Liver (tissue), 9 donors: Measurements from ENCODE around the gene TBX6. TPM values are rescaled to one million over a fixed set of nuclear protein-coding genes. Genes with fewer than 3 reads are reported as not detected.

Experiments used
- DNase-seq: peaks from one replicate; pipeline ENCODE4 v3.0.0-alpha.2; 2017; ENCODE audit warnings: low spot score
- H3K27ac ChIP-seq, 2 donors: one replicate each; pipeline ENCODE4 v1.7.0; 2013; ENCODE audit warnings: inconsistent platforms in 2 of 2, low read length in 2 of 2, control low read depth in 1 of 2, low read depth in 1 of 2, mild to moderate bottlenecking in 1 of 2
- H3K27me3 ChIP-seq, 4 donors: one replicate each; pipeline versions ENCODE4 v1.6.1 to v1.7.0; 2013; ENCODE audit warnings: low read length in 3 of 4, inconsistent platforms in 1 of 4, mild to moderate bottlenecking in 1 of 4, moderate library complexity in 1 of 4; ENCODE audit not compliant: control insufficient read depth in 4 of 4, insufficient read depth in 4 of 4
- H3K36me3 ChIP-seq, 4 donors: one replicate each; pipeline versions ENCODE4 v1.6.1 to v1.7.0; 2013; ENCODE audit warnings: low read length in 3 of 4, mild to moderate bottlenecking in 3 of 4, low read depth in 1 of 4, moderate library complexity in 1 of 4; ENCODE audit not compliant: control insufficient read depth in 4 of 4, insufficient read depth in 3 of 4
- H3K4me1 ChIP-seq, 4 donors: one replicate each; pipeline versions ENCODE4 v1.6.1 to v1.7.0; 2013; ENCODE audit warnings: low read length in 3 of 4, mild to moderate bottlenecking in 3 of 4, moderate library complexity in 1 of 4; ENCODE audit not compliant: control insufficient read depth in 4 of 4, insufficient read depth in 4 of 4
- H3K4me3 ChIP-seq, 3 donors: one replicate each; pipeline versions ENCODE4 v1.6.1 to v1.7.0; 2013; ENCODE audit warnings: low read length in 3 of 3, control low read depth in 1 of 3, low read depth in 1 of 3, mild to moderate bottlenecking in 1 of 3
- H3K9ac ChIP-seq, 2 donors: one replicate each; pipeline ENCODE4 v1.7.0; 2013; ENCODE audit warnings: low read length in 2 of 2, mild to moderate bottlenecking in 2 of 2, moderate library complexity in 2 of 2, control low read depth in 1 of 2, low read depth in 1 of 2
- H3K9me3 ChIP-seq, 4 donors: one replicate each; pipeline versions ENCODE4 v1.6.1 to v1.7.0; 2013; ENCODE audit warnings: low read length in 3 of 4; ENCODE audit not compliant: control insufficient read depth in 4 of 4
- EGR1 ChIP-seq, 2 donors: IDR thresholded peaks; 2 replicates each; pipeline ENCODE4 v1.6.1; 2016 to 2018; ENCODE audit warnings: antibody characterized with exemption in 2 of 2, low read depth in 2 of 2
- FOXA1 ChIP-seq: IDR thresholded peaks from 2 replicates; pipeline ENCODE4 v1.6.1; 2016; ENCODE audit warnings: antibody characterized with exemption
- FOXA2 ChIP-seq: IDR thresholded peaks from 2 replicates; pipeline ENCODE4 v1.6.1; 2016; ENCODE audit warnings: antibody characterized with exemption
- GABPA ChIP-seq, 2 donors: IDR thresholded peaks in 1 of 2; conservative IDR thresholded peaks in 1 of 2; 2 replicates each; pipeline ENCODE4 v1.6.1; 2016; ENCODE audit warnings: antibody characterized with exemption in 2 of 2, mild to moderate bottlenecking in 1 of 2, moderate library complexity in 1 of 2
- HNF4A ChIP-seq, 2 donors: conservative IDR thresholded peaks; 2 replicates each; pipeline ENCODE4 v1.6.1; 2016; ENCODE audit warnings: antibody characterized with exemption in 2 of 2, mild to moderate bottlenecking in 2 of 2
- HNF4G ChIP-seq: IDR thresholded peaks from 2 replicates; pipeline ENCODE4 v1.6.1; 2016; ENCODE audit warnings: antibody characterized with exemption
- JUND ChIP-seq, 2 donors: IDR thresholded peaks; 2 replicates each; pipeline ENCODE4 v1.6.1; 2016; ENCODE audit warnings: antibody characterized with exemption in 2 of 2
- NR2F2 ChIP-seq: IDR thresholded peaks from 2 replicates; pipeline ENCODE4 v1.6.1; 2016; ENCODE audit warnings: antibody characterized with exemption
- RXRA ChIP-seq, 2 donors: IDR thresholded peaks; 2 replicates each; pipeline ENCODE4 v1.6.1; 2017 to 2018; ENCODE audit warnings: antibody characterized with exemption in 2 of 2, mild to moderate bottlenecking in 1 of 2
- SP1 ChIP-seq: IDR thresholded peaks from 2 replicates; pipeline ENCODE4 v1.6.1; 2018; ENCODE audit warnings: antibody characterized with exemption, mild to moderate bottlenecking
- TAF1 ChIP-seq: conservative IDR thresholded peaks from 2 replicates; pipeline ENCODE4 v1.6.1; 2016; ENCODE audit warnings: antibody characterized with exemption, mild to moderate bottlenecking
- YY1 ChIP-seq: IDR thresholded peaks from 2 replicates; pipeline ENCODE4 v1.6.1; 2016; ENCODE audit warnings: antibody characterized with exemption, mild to moderate bottlenecking
- WGBS: extraction: QIAGEN DNeasy Blood & Tissue Kit; methylation state at CpG from one replicate; pipeline ENCODE4 v1.1.7; 2013; 5-methylcytosine and 5-hydroxymethylcytosine counted together
- polyA plus RNA-seq, 2 donors: library from polyadenylated mRNA; stranded (reverse) in 1 of 2; unstranded in 1 of 2; fragments of 200-250 nt in 1 of 2; fragments of >200 nt in 1 of 2; fragmentation: Nextera tagmentation in 1 of 2; extraction: Ambion mirVana in 1 of 2; gene quantifications; one replicate each; pipeline versions ENCODE4 v1.2.1 to v1.2.3, GENCODE V29; 2013 to 2015
- total RNA-seq, 2 donors: library from RNA; depleted of rRNA; stranded (reverse); fragments of >200 nt; gene quantifications; one replicate each; pipeline ENCODE4 v1.2.3, GENCODE V29; 2014
- TF ChIP-seq, protein P1 (sequence below): fragments of 150-350 bp; IDR thresholded peaks from 2 replicates; pipeline ENCODE4 v1.5.1; 2017; ENCODE audit warnings: improper control_type of control experiment, low read depth, low read length; ENCODE audit not compliant: missing input control
- TF ChIP-seq, protein P2 (sequence below): IDR thresholded peaks from 2 replicates; pipeline ENCODE4 v1.6.1; 2016; ENCODE audit warnings: antibody characterized with exemption, mild to moderate bottlenecking
- TF ChIP-seq, protein P3 (sequence below): IDR thresholded peaks from 2 replicates; pipeline ENCODE4 v1.6.1; 2016; ENCODE audit warnings: antibody characterized with exemption
- TF ChIP-seq, protein P4 (sequence below): IDR thresholded peaks from 2 replicates; pipeline ENCODE4 v1.6.1; 2016; ENCODE audit warnings: antibody characterized with exemption
- TF ChIP-seq, protein P5 (sequence below): IDR thresholded peaks from 2 replicates; pipeline ENCODE4 v1.6.1; 2016; ENCODE audit warnings: antibody characterized with exemption
- donor health status: healthy.
- donor health status: healthy.
- donor health status: healthy.
- donor health status: healthy.
- donor health status: healthy.

Gene TBX6
- total and polyA plus RNA-seq, 4 donors = 0.09 to 0.26 (median 0.18) TPM

DNA sequence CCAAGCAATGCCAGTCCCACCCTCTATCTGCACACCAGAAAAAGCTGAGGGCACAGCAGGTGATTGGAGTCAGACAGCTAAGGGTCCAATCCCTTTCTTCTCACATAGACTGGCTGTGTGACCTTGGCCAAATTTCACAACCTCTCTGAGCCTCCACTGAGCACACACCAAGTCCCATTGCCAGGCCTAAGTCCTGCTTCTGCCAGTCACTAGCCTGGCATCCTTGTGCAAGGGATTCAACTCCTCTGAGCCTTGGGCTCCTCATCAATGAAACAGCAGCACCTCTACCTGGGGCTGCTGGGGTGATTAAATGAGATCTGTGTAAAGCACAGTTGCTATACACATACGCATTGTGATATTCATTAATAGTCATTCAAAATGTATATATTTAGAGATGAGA lies 45.1 kb downstream of the TBX6 start:
- Histone ChIP-seq H3K27ac (no peak overlapping the region), H3K4me1 (no peaks in the 10 kb centered on the region), H3K27me3 (no peaks in the 10 kb centered on the region), H3K4me3 (no peak overlapping the region), H3K9me3 (no peaks in the 10 kb centered on the region), H3K9ac (no peak overlapping the region), H3K36me3 (no peaks in the 10 kb centered on the region)
- no peak for DNase-seq
- TF ChIP-seq, protein P1, sequence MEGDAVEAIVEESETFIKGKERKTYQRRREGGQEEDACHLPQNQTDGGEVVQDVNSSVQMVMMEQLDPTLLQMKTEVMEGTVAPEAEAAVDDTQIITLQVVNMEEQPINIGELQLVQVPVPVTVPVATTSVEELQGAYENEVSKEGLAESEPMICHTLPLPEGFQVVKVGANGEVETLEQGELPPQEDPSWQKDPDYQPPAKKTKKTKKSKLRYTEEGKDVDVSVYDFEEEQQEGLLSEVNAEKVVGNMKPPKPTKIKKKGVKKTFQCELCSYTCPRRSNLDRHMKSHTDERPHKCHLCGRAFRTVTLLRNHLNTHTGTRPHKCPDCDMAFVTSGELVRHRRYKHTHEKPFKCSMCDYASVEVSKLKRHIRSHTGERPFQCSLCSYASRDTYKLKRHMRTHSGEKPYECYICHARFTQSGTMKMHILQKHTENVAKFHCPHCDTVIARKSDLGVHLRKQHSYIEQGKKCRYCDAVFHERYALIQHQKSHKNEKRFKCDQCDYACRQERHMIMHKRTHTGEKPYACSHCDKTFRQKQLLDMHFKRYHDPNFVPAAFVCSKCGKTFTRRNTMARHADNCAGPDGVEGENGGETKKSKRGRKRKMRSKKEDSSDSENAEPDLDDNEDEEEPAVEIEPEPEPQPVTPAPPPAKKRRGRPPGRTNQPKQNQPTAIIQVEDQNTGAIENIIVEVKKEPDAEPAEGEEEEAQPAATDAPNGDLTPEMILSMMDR = no peak
- TF ChIP-seq, protein P2, sequence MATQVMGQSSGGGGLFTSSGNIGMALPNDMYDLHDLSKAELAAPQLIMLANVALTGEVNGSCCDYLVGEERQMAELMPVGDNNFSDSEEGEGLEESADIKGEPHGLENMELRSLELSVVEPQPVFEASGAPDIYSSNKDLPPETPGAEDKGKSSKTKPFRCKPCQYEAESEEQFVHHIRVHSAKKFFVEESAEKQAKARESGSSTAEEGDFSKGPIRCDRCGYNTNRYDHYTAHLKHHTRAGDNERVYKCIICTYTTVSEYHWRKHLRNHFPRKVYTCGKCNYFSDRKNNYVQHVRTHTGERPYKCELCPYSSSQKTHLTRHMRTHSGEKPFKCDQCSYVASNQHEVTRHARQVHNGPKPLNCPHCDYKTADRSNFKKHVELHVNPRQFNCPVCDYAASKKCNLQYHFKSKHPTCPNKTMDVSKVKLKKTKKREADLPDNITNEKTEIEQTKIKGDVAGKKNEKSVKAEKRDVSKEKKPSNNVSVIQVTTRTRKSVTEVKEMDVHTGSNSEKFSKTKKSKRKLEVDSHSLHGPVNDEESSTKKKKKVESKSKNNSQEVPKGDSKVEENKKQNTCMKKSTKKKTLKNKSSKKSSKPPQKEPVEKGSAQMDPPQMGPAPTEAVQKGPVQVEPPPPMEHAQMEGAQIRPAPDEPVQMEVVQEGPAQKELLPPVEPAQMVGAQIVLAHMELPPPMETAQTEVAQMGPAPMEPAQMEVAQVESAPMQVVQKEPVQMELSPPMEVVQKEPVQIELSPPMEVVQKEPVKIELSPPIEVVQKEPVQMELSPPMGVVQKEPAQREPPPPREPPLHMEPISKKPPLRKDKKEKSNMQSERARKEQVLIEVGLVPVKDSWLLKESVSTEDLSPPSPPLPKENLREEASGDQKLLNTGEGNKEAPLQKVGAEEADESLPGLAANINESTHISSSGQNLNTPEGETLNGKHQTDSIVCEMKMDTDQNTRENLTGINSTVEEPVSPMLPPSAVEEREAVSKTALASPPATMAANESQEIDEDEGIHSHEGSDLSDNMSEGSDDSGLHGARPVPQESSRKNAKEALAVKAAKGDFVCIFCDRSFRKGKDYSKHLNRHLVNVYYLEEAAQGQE = no peak
- TF ChIP-seq, protein P3, sequence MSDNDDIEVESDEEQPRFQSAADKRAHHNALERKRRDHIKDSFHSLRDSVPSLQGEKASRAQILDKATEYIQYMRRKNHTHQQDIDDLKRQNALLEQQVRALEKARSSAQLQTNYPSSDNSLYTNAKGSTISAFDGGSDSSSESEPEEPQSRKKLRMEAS = no peak
- TF ChIP-seq HNF4G (no peak), YY1 (no peak), RXRA (IDR thresholded peaks at IDR 0.05) (no peak), NR2F2 (no peak), GABPA (IDR thresholded peaks at IDR 0.05 in 1 of 2, conservative IDR thresholded peaks at IDR 0.05 in 1 of 2) (no peak), JUND (IDR thresholded peaks at IDR 0.05) (no peak), FOXA2 (no peak), SP1 (no peak), HNF4A (conservative IDR thresholded peaks at IDR 0.05) (no peak), FOXA1 (no peak)
- TF ChIP-seq, protein P4, sequence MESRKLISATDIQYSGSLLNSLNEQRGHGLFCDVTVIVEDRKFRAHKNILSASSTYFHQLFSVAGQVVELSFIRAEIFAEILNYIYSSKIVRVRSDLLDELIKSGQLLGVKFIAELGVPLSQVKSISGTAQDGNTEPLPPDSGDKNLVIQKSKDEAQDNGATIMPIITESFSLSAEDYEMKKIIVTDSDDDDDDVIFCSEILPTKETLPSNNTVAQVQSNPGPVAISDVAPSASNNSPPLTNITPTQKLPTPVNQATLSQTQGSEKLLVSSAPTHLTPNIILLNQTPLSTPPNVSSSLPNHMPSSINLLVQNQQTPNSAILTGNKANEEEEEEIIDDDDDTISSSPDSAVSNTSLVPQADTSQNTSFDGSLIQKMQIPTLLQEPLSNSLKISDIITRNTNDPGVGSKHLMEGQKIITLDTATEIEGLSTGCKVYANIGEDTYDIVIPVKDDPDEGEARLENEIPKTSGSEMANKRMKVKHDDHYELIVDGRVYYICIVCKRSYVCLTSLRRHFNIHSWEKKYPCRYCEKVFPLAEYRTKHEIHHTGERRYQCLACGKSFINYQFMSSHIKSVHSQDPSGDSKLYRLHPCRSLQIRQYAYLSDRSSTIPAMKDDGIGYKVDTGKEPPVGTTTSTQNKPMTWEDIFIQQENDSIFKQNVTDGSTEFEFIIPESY = no peak
- TF ChIP-seq, protein P5, sequence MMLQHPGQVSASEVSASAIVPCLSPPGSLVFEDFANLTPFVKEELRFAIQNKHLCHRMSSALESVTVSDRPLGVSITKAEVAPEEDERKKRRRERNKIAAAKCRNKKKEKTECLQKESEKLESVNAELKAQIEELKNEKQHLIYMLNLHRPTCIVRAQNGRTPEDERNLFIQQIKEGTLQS = no peak
- 97% methylated on average over 1 of the region's 1 CpG for WGBS

DNA sequence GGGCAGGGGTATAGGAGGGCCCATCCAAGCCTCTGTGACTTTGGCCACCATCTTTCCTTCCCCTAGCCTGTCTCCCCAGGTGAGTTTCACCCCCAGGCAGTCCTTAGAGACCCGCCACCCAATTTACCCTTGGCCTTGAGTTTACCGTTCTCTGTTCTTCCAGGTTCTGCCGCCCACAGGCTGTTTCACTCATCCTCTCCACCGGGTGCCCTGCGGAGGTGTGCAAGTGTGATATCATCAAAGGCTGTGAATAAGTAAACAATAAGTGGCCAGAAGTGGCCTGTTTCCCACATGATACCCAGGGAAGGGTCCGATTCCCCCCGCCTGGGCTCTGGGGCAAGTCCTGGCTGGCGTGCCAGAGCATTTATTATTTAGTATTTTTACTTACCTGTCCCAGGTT lies 45.5 kb downstream of the TBX6 start:
- Histone ChIP-seq H3K4me3 (no peak overlapping the region), H3K9me3 (no peaks in the 10 kb centered on the region), H3K27ac (no peak overlapping the region), H3K4me1 (no peaks in the 10 kb centered on the region), H3K9ac (no peak overlapping the region), H3K27me3 (no peaks in the 10 kb centered on the region), H3K36me3 (no peaks in the 10 kb centered on the region)
- WGBS = 71% methylated on average over 8 of the region's 8 CpGs
- DNase-seq = no peak
- TF ChIP-seq, protein P3 = no peak
- TF ChIP-seq, protein P2 = no peak
- TF ChIP-seq EGR1 (IDR thresholded peaks at IDR 0.05; ENCODE audit: low read depth in 2 of 2) = no peak
- no peak for TF ChIP-seq HNF4G
- TF ChIP-seq GABPA (IDR thresholded peaks at IDR 0.05 in 1 of 2, conservative IDR thresholded peaks at IDR 0.05 in 1 of 2) = no peak
- TF ChIP-seq, protein P1 = no peak
- no peak for TF ChIP-seq JUND (IDR thresholded peaks at IDR 0.05)
- TF ChIP-seq, protein P5 = no peak
- TF ChIP-seq FOXA1 = no peak
- no peak for TF ChIP-seq HNF4A (conservative IDR thresholded peaks at IDR 0.05)
- no peak for TF ChIP-seq FOXA2
- TF ChIP-seq NR2F2 = no peak
- TF ChIP-seq TAF1 = no peak
